SJSA1 (cell line): Measurements from ENCODE around the gene ALK. TPM values are rescaled to one million over a fixed set of nuclear protein-coding genes. Genes with fewer than 3 reads are reported as not detected.

Experiments used
- DNase-seq, 2 experiments: peaks; one replicate each; pipeline ENCODE4 v3.0.0-alpha.2; 2015 to 2020; ENCODE audit warnings: low spot score in 2 of 2, low read depth in 1 of 2
- H3K27ac ChIP-seq: fragments of 250-450 bp; sonication (Bioruptor Pico); 2 replicates; pipeline ENCODE4 v1.5.1; 2020; ENCODE audit warnings: mild to moderate bottlenecking, moderate library complexity
- H3K27me3 ChIP-seq: fragments of 250-450 bp; sonication (Bioruptor Pico); replicated peaks from 2 replicates; pipeline ENCODE4 v1.5.1; 2020; ENCODE audit warnings: mild to moderate bottlenecking, moderate library complexity
- H3K36me3 ChIP-seq: fragments of 250-450 bp; sonication (Bioruptor Pico); 2 replicates; pipeline ENCODE4 v1.5.1; 2020; ENCODE audit warnings: mild to moderate bottlenecking
- H3K4me1 ChIP-seq: fragments of 250-450 bp; sonication (Bioruptor Pico); replicated peaks from 2 replicates; pipeline ENCODE4 v1.6.1; 2021; ENCODE audit warnings: mild to moderate bottlenecking
- H3K4me3 ChIP-seq: fragments of 250-450 bp; sonication (Bioruptor Pico); 2 replicates; pipeline ENCODE4 v1.5.1; 2020; ENCODE audit warnings: mild to moderate bottlenecking
- H3K9me3 ChIP-seq: fragments of 250-450 bp; sonication (Bioruptor Pico); replicated peaks from 2 replicates; pipeline ENCODE4 v1.5.1; 2020; ENCODE audit warnings: mild to moderate bottlenecking
- total RNA-seq: library from RNA; depleted of rRNA; stranded (reverse); fragments of >200 nt; shearing (Covaris generic); gene quantifications from 2 replicates; pipeline ENCODE4 v1.2.3, GENCODE V29; 2014

The ALK gene
- total RNA-seq, 1 experiment from 2014 or later, result not detected

DNA sequence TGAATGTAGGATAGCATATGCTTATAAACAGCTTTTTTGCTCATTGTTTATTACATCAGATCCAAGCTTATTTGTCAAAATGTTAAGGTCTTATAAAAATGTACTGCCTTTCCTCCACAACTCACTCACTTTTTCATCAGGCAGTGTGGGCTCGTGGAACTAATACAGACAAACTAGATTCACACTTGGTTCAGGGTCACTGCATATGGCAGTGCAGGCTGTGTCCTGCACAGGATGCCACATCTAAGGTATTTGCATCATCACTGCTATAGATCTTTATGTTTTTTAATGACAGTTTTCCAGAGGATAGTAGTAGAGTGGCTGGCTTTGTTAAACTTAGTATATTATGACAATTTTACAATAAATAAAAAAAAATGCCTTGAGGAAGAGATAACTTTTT is 425.2 kb downstream of the ALK start:
- Histone ChIP-seq H3K27me3 (no peaks in the 10 kb centered on the region), H3K36me3 (no peaks in the 10 kb centered on the region), H3K27ac (no peak overlapping the region), H3K4me3 (no peak overlapping the region), H3K4me1 (no peaks in the 10 kb centered on the region), H3K9me3 (no peaks in the 10 kb centered on the region)
- DNase-seq, result no peak

DNA sequence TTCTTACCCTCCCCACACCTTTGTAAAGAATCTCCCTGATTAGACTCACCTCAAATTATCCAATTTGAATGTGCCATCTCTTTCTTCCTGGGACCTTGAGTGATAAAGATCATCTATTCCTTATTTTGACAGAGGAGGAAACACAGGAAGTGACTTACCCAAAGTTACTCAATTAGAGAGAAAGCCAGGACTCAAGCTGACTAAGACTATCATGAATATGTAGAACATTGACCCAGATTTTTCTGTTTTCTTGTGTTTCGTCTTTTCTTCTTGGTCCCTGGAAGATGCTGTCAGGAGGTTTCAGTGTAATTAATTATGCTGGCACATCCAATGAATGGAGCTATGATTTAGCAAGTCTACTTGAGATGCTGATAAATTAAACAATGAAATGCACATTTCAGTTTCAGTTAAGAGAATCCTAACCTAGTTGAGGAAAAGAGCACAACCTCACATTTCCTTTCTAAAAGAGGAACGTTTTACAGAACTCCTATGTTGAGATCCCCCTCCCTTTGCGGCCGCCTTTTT is 425.8 kb downstream of the ALK start:
- no peaks in the 10 kb centered on the region for H3K9me3 ChIP-seq
- no peaks in the 10 kb centered on the region for H3K36me3 ChIP-seq
- H3K4me1 ChIP-seq, result no peaks in the 10 kb centered on the region
- no peak for DNase-seq
- H3K27ac ChIP-seq, result no peak overlapping the region
- no peak overlapping the region for H3K4me3 ChIP-seq
- no peaks in the 10 kb centered on the region for H3K27me3 ChIP-seq

DNA sequence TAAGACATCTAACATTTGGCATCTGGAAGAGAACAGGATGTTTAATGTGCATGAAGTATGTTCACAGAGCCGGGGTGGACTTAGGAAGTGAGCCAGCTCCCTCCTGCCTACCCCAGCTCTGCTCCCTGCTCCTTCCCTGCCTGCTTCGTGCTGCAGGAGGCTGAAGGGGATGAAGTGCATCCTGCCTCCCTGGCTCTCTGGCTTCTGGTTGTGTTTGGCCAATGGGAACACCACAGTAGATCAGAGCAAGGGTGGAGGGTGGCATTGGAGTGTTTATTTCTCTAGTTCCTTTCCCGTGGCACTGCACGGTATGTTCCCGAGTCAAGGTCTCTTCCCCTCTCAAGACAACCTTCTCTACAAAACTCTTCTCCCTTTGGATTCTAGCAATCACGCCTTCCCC is 426.3 kb downstream of the ALK start:
- no peaks in the 10 kb centered on the region for H3K9me3 ChIP-seq
- no peaks in the 10 kb centered on the region for H3K27me3 ChIP-seq
- no peaks in the 10 kb centered on the region for H3K4me1 ChIP-seq
- DNase-seq, result no peak
- no peak overlapping the region for H3K4me3 ChIP-seq
- H3K36me3 ChIP-seq, result no peaks in the 10 kb centered on the region
- no peak overlapping the region for H3K27ac ChIP-seq

DNA sequence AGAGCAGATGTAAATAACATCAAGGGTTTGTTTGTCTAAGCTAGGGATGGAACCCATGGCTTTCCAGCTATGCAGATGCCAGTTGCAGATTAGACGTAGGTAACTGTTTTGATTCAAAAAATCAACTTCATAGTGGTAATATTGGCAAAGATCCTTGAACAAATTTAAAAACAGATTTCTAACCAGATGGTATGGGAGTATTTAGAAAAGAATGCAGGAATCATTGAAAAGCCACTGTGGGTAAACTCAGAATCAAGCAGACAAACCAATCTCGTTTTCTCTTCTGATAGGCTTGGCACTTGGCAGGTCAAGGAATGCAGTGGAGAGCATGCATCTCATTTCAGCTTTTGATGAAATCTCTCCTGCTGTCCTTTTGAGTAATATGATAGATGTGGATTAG is 428.7 kb downstream of the ALK start:
- no peaks in the 10 kb centered on the region; the same call in 1 of the 2 replicates for H3K27me3 ChIP-seq
- H3K4me3 ChIP-seq, result no peak overlapping the region
- H3K9me3 ChIP-seq, result no peaks in the 10 kb centered on the region
- DNase-seq, result no peak
- H3K36me3 ChIP-seq, result no peaks in the 10 kb centered on the region
- H3K4me1 ChIP-seq, result no peaks in the 10 kb centered on the region
- no peak overlapping the region for H3K27ac ChIP-seq

DNA sequence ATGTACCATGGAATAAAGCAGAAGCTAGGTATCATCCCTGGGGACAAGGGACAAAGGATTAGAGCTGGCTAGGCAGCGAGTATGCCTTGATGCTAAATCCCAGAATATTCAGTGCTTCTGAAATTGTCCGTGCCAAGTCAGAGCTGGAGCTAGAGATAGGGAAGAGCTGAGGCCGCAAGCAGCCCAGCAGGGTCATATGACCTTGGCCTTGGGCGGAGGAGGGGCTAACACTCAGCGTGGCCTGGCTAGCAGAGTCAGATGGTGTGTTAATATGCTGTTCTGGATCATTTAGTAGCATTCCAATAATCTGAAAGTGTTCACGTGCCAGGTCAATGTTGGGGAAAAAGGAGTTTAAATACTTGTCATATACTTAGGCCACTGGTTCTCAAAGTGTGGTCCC is 431.3 kb downstream of the ALK start:
- Histone ChIP-seq H3K9me3 (no peaks in the 10 kb centered on the region), H3K36me3 (no peaks in the 10 kb centered on the region), H3K4me3 (no peak overlapping the region), H3K27me3 (no peaks in the 10 kb centered on the region; the same call in 1 of the 2 replicates), H3K4me1 (no peaks in the 10 kb centered on the region), H3K27ac (no peak overlapping the region)
- DNase-seq, result no peak

DNA sequence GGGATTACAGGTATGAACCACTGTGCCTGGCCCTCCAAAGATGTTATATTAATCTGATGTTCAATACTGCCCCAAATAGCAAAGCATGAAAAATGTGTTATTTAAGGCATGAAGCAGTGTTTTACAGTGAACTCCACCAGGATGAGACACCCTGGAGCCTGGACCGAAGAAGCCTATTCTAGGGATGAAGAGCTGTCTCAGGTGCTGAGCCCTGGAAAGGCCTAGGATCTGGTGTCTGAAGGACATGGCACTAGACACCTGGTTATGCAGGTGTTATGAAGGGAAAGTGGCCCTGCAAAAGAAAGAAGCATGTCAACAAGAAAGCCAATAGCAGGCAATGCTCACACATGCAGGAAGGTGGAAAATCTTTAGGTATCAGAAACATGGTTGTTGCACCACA is 431.8 kb downstream of the ALK start:
- Histone ChIP-seq H3K9me3 (no peaks in the 10 kb centered on the region), H3K27ac (no peak overlapping the region), H3K4me1 (no peaks in the 10 kb centered on the region), H3K36me3 (no peaks in the 10 kb centered on the region), H3K4me3 (no peak overlapping the region), H3K27me3 (no peaks in the 10 kb centered on the region; the same call in 1 of the 2 replicates)
- DNase-seq, result no peak

DNA sequence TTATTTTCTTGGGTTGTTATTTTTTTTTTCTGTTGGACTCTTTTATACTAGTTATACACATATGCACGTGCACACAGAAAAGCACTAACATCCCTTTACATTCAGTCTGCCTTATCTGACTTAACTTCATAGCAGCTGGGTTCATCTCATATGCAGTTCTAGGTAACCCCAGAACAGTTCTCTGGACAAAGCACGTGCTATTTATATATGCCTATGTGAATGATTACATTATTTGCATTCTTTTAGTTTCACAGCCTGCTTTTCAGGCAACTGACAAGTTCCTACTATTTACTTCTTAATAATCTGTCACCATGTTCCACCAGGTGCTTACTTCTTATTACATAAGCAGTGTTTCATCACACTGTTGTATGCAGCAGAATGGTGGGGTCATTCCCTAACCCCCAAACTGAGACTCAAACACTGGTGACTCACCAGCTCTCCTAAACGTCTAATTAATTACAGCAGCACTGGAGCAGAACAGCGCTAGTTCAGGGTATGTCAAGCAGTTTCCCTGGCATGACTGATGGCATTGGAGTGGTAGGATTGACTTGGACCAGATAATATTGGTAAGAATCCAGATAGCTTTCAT is 433.3 kb downstream of the ALK start:
- DNase-seq, result no peak

DNA sequence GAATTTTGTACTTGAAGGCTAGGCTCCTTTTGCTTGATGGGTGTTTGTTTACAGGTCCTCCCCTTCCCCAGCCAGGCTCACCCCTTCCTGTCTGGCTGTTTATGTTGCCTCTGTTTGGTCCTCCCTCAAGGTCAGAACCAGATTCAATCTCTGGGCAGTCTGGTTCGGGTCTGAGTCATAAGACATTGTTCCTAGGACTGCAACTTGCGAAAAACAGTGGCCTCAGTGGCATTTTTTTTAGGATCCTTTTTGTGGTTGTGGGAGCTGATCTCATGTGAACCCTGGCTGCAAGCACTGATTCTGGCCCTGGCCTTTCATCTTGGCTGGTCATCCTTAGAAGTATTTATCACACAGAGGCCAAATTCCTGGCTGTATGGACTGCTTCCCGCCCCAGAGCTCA is 435.8 kb downstream of the ALK start:
- Histone ChIP-seq H3K27me3 (no peaks in the 10 kb centered on the region; the same call in 1 of the 2 replicates), H3K9me3 (no peaks in the 10 kb centered on the region), H3K4me1 (no peaks in the 10 kb centered on the region), H3K4me3 (no peak overlapping the region), H3K27ac (no peak overlapping the region), H3K36me3 (no peaks in the 10 kb centered on the region)
- DNase-seq, result no peak

More for the DNA sequence above, 433.3 kb downstream of the ALK start:
- Histone ChIP-seq H3K4me3 (no peak overlapping the region), H3K27ac (no peak overlapping the region), H3K9me3 (no peaks in the 10 kb centered on the region), H3K27me3 (no peaks in the 10 kb centered on the region; the same call in 1 of the 2 replicates), H3K36me3 (no peaks in the 10 kb centered on the region), H3K4me1 (no peaks in the 10 kb centered on the region)

DNA sequence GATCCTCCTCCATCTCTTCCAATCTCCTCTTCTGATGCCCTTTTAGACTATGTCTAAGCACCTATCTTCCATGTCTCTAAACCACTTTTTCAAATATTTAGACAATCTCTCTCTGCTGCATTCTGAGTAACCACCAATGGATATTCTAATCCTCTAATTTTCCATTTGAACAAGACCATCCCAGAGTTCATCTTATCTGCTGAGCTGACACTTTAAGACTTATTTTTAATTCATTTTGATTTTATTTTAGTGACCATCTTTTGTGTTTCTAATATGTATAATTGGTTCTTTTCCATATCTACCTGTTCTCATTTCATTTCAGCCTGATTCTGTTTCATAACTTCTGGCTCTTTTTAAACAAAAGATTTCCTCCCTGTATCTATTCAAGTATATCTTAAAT is 436.3 kb downstream of the ALK start:
- Histone ChIP-seq H3K27ac (no peak overlapping the region), H3K4me1 (no peaks in the 10 kb centered on the region), H3K27me3 (no peaks in the 10 kb centered on the region; the same call in 1 of the 2 replicates), H3K4me3 (no peak overlapping the region), H3K9me3 (no peaks in the 10 kb centered on the region), H3K36me3 (no peaks in the 10 kb centered on the region)
- DNase-seq, result no peak

DNA sequence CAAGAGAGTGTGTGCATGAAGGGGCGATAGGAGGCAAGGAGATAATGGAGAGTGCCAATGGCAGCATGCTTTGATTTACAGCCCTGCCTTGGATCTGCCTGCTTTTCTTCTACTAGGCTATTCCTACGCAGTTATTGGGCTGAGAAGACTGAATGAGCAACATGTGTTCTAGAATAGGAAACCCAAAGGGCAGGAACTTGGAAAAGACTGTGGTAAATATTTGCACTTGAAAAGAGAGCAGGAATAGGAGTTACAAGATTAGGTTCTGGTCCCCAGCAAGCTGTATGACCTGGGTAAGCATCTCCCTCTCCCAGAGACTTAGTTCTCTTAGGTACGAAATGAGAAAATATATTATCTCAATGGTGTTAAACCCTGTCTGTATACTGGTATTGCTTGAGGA is 438.5 kb downstream of the ALK start:
- Histone ChIP-seq H3K36me3 (no peaks in the 10 kb centered on the region), H3K27ac (no peak overlapping the region), H3K4me1 (no peaks in the 10 kb centered on the region), H3K9me3 (no peaks in the 10 kb centered on the region), H3K4me3 (no peak overlapping the region), H3K27me3 (no peaks in the 10 kb centered on the region)
- DNase-seq, result no peak

DNA sequence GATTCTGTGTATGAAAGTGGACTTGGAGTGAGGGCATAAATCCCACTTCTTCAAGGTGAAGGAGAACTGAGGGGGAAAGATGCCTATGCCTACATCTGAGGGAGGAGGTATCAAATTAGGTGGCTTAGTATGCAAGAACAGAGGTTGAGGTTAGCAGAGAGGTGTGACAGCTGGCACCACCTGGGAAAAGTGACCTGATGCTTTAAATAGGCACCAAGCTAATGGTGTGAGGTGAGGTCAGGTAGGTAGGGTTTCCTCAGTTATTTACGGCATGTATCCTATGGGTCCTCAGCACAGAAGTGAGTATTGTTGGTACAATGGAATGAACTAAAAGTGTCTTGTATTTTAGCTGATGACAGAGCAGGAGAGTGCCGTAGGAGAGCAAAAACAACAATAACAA is 439.0 kb downstream of the ALK start:
- Histone ChIP-seq H3K4me1 (no peaks in the 10 kb centered on the region), H3K9me3 (no peaks in the 10 kb centered on the region), H3K27ac (no peak overlapping the region), H3K36me3 (no peaks in the 10 kb centered on the region), H3K4me3 (no peak overlapping the region), H3K27me3 (no peaks in the 10 kb centered on the region)
- no peak for DNase-seq

DNA sequence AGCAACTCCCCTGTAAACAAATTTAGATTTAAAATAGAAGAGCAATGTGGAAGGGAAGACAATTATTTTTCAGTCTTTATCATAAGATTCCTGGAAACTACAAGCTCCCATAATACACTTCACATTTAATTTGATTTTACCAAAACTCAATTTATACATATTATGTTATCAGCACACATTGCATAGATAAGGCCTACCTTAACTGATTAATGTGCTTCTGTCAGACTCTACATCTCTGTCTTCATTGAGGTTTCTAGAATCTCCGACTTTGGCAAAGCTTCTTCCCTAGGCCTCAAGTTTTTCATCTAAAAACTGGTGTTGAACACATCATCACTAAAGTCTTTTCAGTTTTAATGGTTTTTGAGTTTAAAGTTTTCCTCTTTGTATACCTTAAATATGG is 440.1 kb downstream of the ALK start:
- Histone ChIP-seq H3K27ac (no peak overlapping the region), H3K4me3 (no peak overlapping the region), H3K4me1 (no peaks in the 10 kb centered on the region), H3K36me3 (no peaks in the 10 kb centered on the region), H3K27me3 (no peaks in the 10 kb centered on the region), H3K9me3 (no peaks in the 10 kb centered on the region)
- DNase-seq, result no peak

DNA sequence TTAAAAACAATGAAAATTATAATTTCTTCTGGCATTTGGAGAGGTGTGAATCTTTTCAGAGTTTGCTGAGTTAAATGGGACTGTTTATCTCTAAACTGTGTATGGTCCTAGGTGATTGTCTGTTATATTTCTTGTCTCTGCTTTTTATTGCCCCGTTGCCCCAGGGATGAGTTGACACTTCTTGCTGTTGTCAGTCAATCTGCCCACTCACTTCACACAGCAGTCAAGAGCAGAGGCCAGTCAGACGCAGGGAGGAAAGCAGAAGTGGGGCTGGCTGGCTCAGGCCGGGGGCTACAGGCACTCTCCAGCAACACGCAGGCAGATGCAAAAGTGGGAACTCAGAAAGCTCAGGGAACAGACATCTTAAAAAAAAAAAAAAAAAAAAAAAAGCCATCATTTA is 441.0 kb downstream of the ALK start:
- no peak overlapping the region for H3K27ac ChIP-seq

DNA sequence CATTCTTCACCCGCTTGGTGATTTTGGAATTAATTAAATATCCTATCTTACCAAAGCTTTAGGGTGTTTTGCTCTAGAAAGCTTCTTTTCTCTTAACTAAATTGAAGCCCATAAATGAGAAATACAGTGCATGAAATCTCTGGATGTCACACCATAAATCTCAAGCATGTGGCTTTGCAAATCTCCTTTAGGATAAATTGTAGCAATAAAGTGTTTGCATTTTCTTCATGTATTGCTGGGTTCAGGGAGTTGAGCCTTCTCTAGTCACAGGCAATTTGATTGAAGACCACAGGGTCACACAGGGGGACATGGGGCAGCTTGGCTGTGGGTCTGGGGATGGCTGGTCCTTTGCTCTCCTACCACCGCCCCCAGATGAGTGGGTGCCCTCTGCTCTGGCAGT is 442.0 kb downstream of the ALK start:
- H3K36me3 ChIP-seq, result no peaks in the 10 kb centered on the region
- no peaks in the 10 kb centered on the region for H3K4me1 ChIP-seq
- no peaks in the 10 kb centered on the region for H3K9me3 ChIP-seq
- no peaks in the 10 kb centered on the region for H3K27me3 ChIP-seq
- no peak overlapping the region for H3K27ac ChIP-seq
- no peak overlapping the region for H3K4me3 ChIP-seq
- DNase-seq, result no peak

More for the DNA sequence above, 441.0 kb downstream of the ALK start:
- Histone ChIP-seq H3K27me3 (no peaks in the 10 kb centered on the region), H3K9me3 (no peaks in the 10 kb centered on the region), H3K4me1 (no peaks in the 10 kb centered on the region), H3K36me3 (no peaks in the 10 kb centered on the region), H3K4me3 (no peak overlapping the region)
- DNase-seq, result no peak

DNA sequence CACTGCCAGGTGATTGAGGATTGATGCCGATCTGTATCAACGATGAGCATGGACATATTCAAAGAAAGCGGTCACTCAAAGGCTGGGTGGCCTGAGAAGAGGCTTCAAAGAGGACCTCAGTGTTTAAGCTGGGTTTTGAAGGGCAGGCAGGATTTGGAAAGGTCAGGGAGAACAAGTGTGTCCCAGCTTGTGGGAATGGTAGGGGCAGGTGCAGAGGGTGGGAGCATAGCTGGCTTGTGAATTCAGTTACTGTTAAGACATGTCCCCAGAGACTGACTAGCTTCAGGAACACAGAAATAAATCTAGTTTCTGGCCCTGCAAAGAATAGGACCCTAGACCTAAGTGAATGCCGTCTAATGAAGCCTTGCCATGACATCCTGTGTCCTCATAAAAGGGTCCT is 442.7 kb downstream of the ALK start:
- H3K36me3 ChIP-seq, result no peaks in the 10 kb centered on the region
- DNase-seq, result no peak
- H3K4me1 ChIP-seq, result no peaks in the 10 kb centered on the region
- no peaks in the 10 kb centered on the region for H3K9me3 ChIP-seq
- no peak overlapping the region for H3K27ac ChIP-seq
- no peaks in the 10 kb centered on the region for H3K27me3 ChIP-seq
- H3K4me3 ChIP-seq, result no peak overlapping the region
